Neuronal stem cell (in vitro differentiated cells): ENCODE measurements around the gene IL21R.

Source experiments
- DNase-seq: peaks from one replicate; pipeline ENCODE4 v3.0.0-alpha.2; 2013; ENCODE audit warnings: low spot score
- H2AFZ ChIP-seq: one replicate; pipeline ENCODE4 v1.6.1; 2013; ENCODE audit warnings: mild to moderate bottlenecking, low read length, inconsistent platforms
- H2AK5ac ChIP-seq: 2 replicates; pipeline ENCODE4 v1.6.1; 2013; ENCODE audit warnings: low read depth, mild to moderate bottlenecking, inconsistent platforms, low read length, moderate library complexity, mixed read lengths
- H2BK120ac ChIP-seq: 2 replicates; pipeline ENCODE4 v1.6.1; 2013; ENCODE audit warnings: low read depth, mild to moderate bottlenecking, inconsistent platforms, low read length, moderate library complexity, mixed read lengths
- H2BK12ac ChIP-seq: one replicate; pipeline ENCODE4 v1.6.1; 2013; ENCODE audit warnings: low read length, inconsistent platforms
- H2BK15ac ChIP-seq: 2 replicates; pipeline ENCODE4 v1.6.1; 2013; ENCODE audit warnings: mild to moderate bottlenecking, low read length, inconsistent platforms, mixed read lengths
- H2BK5ac ChIP-seq: one replicate; pipeline ENCODE4 v1.6.1; 2013; ENCODE audit warnings: inconsistent platforms, mild to moderate bottlenecking, low read length, moderate library complexity
- H3K14ac ChIP-seq: one replicate; pipeline ENCODE4 v1.6.1; 2013; ENCODE audit warnings: low read length, inconsistent platforms
- H3K18ac ChIP-seq: 2 replicates; pipeline ENCODE4 v1.6.1; 2013; ENCODE audit warnings: low read length, inconsistent platforms
- H3K23ac ChIP-seq: 2 replicates; pipeline ENCODE4 v1.6.1; 2013; ENCODE audit warnings: low read depth, mild to moderate bottlenecking, mixed read lengths, low read length, inconsistent platforms; ENCODE audit not compliant: poor library complexity
- H3K27ac ChIP-seq: replicated peaks from 3 replicates; pipeline ENCODE4 v1.5.1; 2013; ENCODE audit warnings: low read length, inconsistent platforms
- H3K27me3 ChIP-seq, 3 experiments: 2 replicates each; pipeline ENCODE4 v1.6.1; 2013; ENCODE audit warnings: low read length in 3 of 3, mild to moderate bottlenecking in 2 of 3, inconsistent platforms in 1 of 3, low read depth in 1 of 3, mixed read lengths in 1 of 3, moderate library complexity in 1 of 3; ENCODE audit not compliant: control insufficient read depth in 3 of 3, insufficient read depth in 3 of 3
- H3K36me3 ChIP-seq, 2 donors: replicated peaks in 1 of 2; 2 replicates each; pipeline ENCODE4 v1.6.1; 2013; ENCODE audit warnings: low read length in 2 of 2; ENCODE audit not compliant: control insufficient read depth in 2 of 2, insufficient read depth in 2 of 2
- H3K4ac ChIP-seq: 2 replicates; pipeline ENCODE4 v1.6.1; 2013; ENCODE audit warnings: inconsistent platforms, mild to moderate bottlenecking, low read length, moderate library complexity
- H3K4me1 ChIP-seq, 2 donors: 1 replicate in 1 of 2; 2 replicates in 1 of 2; pipeline ENCODE4 v1.6.1; 2013; ENCODE audit warnings: low read length in 2 of 2, low read depth in 1 of 2; ENCODE audit not compliant: control insufficient read depth in 2 of 2, insufficient read depth in 1 of 2
- H3K4me2 ChIP-seq: one replicate; pipeline ENCODE4 v1.6.1; 2013; ENCODE audit warnings: mild to moderate bottlenecking, low read length, inconsistent platforms; ENCODE audit not compliant: insufficient read depth, poor library complexity, severe bottlenecking
- H3K4me3 ChIP-seq, 2 donors: 2 replicates each; pipeline ENCODE4 v1.5.1; 2013; ENCODE audit warnings: low read length in 2 of 2, mild to moderate bottlenecking in 2 of 2, inconsistent platforms in 1 of 2, moderate library complexity in 1 of 2
- H3K79me1 ChIP-seq: one replicate; pipeline ENCODE4 v1.6.1; 2013; ENCODE audit warnings: low read depth, mild to moderate bottlenecking, inconsistent platforms, low read length, moderate library complexity
- H3K9ac ChIP-seq: one replicate; pipeline ENCODE4 v1.6.1; 2013; ENCODE audit warnings: mild to moderate bottlenecking, low read depth, low read length, inconsistent platforms; ENCODE audit not compliant: poor library complexity
- H3K9me3 ChIP-seq, 2 donors: replicated peaks in 1 of 2; 2 replicates each; pipeline versions ENCODE3 to v1.6.1; 2013; ENCODE audit warnings: low read length in 2 of 2, mild to moderate bottlenecking in 2 of 2, inconsistent platforms in 1 of 2, low read depth in 1 of 2, mixed read lengths in 1 of 2, moderate library complexity in 1 of 2; ENCODE audit not compliant: control insufficient read depth in 2 of 2, insufficient read depth in 1 of 2
- H4K8ac ChIP-seq: one replicate; pipeline ENCODE4 v1.6.1; 2013; ENCODE audit warnings: low read depth, mild to moderate bottlenecking, inconsistent platforms, low read length, moderate library complexity
- H4K91ac ChIP-seq: one replicate; pipeline ENCODE4 v1.6.1; 2013; ENCODE audit warnings: low read length, low read depth, mild to moderate bottlenecking, inconsistent platforms; ENCODE audit not compliant: poor library complexity
- WGBS, 2 donors: extraction: QIAGEN DNeasy Blood & Tissue Kit; methylation state at CpG; one replicate each; pipeline ENCODE4 v1.1.7; 2013; ENCODE audit warnings: missing lambda C conversion rate in 2 of 2, mixed read lengths in 1 of 2; ENCODE audit not compliant: insufficient read length in 2 of 2, insufficient replicate concordance in 1 of 2; ENCODE audit errors: extremely low coverage in 2 of 2; 5-methylcytosine and 5-hydroxymethylcytosine counted together

Gene IL21R

DNA sequence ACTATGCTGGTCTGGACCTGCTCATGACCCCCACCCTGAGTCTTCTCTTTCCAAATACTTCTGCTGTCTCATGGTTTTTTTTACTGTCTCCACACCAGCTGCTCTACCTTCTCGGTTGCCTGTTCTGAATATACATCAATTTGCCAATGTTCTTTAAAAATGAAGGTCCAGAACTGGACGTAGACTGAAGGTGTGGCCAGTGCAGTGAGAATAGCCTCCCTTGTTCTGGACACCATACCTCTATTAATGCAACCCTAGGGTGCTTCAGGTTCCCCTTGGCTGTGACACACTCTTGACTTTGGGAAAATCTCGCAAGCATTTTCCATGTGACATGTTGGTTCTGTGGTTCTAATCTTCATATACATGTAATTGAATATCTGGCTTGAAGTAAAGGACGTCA, 15.3 kb upstream of the IL21R start:
- no peak overlapping the region for H3K27ac ChIP-seq
- no peak overlapping the region for H2BK5ac ChIP-seq
- no peak overlapping the region for H4K8ac ChIP-seq
- no peak overlapping the region for H3K18ac ChIP-seq
- H2AK5ac ChIP-seq = no peak overlapping the region
- H3K9me3 ChIP-seq = no peaks in the 10 kb centered on the region
- no peak overlapping the region for H2BK12ac ChIP-seq
- H3K23ac ChIP-seq = no peak overlapping the region
- no peak overlapping the region for H2BK120ac ChIP-seq
- H2AFZ ChIP-seq = no peak overlapping the region
- no peak overlapping the region for H3K14ac ChIP-seq
- no peak for DNase-seq
- H3K79me1 ChIP-seq = no peaks in the 10 kb centered on the region
- no CpG with 5 or more reads among the region's 4 CpGs for WGBS, 2 donors
- no peak overlapping the region for H4K91ac ChIP-seq
- no peaks in the 10 kb centered on the region for H3K4me1 ChIP-seq
- H3K36me3 ChIP-seq = no peaks in the 10 kb centered on the region
- no peak overlapping the region for H3K4me3 ChIP-seq
- no peak overlapping the region for H3K4ac ChIP-seq
- no peak overlapping the region for H2BK15ac ChIP-seq
- H3K4me2 ChIP-seq = no peak overlapping the region
- H3K9ac ChIP-seq = no peak overlapping the region
- no peaks in the 10 kb centered on the region for H3K27me3 ChIP-seq

DNA sequence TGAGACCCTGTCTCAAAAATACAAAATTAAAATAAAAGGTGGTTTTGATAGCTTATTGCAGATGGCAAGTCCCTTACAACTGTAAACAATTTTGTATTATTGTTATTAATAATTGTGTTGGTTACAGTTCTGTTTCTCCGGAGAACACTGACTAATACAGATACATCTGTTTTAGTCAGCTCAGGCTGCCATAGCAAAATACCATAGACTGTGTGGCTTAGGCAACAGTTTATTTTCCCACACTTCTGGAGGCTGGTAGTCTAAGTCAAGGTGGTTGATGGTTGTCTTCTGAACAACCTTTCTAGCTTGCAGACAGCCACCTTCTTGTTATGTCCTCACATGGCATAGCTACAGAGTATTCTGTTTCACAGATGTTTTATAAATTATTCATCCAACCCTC, 14.2 kb upstream of the IL21R start:
- H3K4me1 ChIP-seq = no peaks in the 10 kb centered on the region
- H3K36me3 ChIP-seq = no peaks in the 10 kb centered on the region
- no peak overlapping the region for H2BK120ac ChIP-seq
- H3K4me2 ChIP-seq = no peak overlapping the region
- no peak overlapping the region for H3K23ac ChIP-seq
- no peak overlapping the region for H2AK5ac ChIP-seq
- no peak overlapping the region for H3K18ac ChIP-seq
- no peak overlapping the region for H2BK15ac ChIP-seq
- no peak overlapping the region for H3K14ac ChIP-seq
- H3K9ac ChIP-seq = no peak overlapping the region
- H2AFZ ChIP-seq = no peak overlapping the region
- H3K27ac ChIP-seq = no peak overlapping the region
- no peak overlapping the region for H2BK5ac ChIP-seq
- DNase-seq = no peak
- no peaks in the 10 kb centered on the region for H3K27me3 ChIP-seq
- no peak overlapping the region for H3K4ac ChIP-seq
- no peaks in the 10 kb centered on the region for H3K9me3 ChIP-seq
- H4K8ac ChIP-seq = no peak overlapping the region
- H3K79me1 ChIP-seq = no peaks in the 10 kb centered on the region
- no CpG with 5 or more reads among the region's 1 CpG for WGBS, 2 donors
- no peak overlapping the region for H2BK12ac ChIP-seq
- no peak overlapping the region for H3K4me3 ChIP-seq
- H4K91ac ChIP-seq = no peak overlapping the region

- WGBS, 2 donors = no CpG with 5 or more reads among the region's 8 CpGs
- no peak for DNase-seq
- Histone ChIP-seq H3K27ac (no peak overlapping the region), H3K27me3 (no peaks in the 10 kb centered on the region), H3K9ac (no peak overlapping the region), H3K4me3 (no peak overlapping the region), H3K14ac (no peak overlapping the region), H2BK12ac (no peak overlapping the region), H3K4me1 (no peaks in the 10 kb centered on the region), H4K8ac (no peak overlapping the region), H3K9me3 (no peaks in the 10 kb centered on the region), H2AFZ (no peak overlapping the region), H2BK120ac (no peak overlapping the region), H3K4ac (no peak overlapping the region), H3K79me1 (no peaks in the 10 kb centered on the region), H2AK5ac (no peak overlapping the region), H2BK5ac (no peak overlapping the region), H3K36me3 (no peaks in the 10 kb centered on the region), H2BK15ac (no peak overlapping the region), H3K4me2 (no peak overlapping the region), H3K23ac (no peak overlapping the region), H4K91ac (no peak overlapping the region), H3K18ac (no peak overlapping the region)
Observed at GRCh38 chr16:27389272-27389961, 12.6 kb upstream of the IL21R start.

DNA sequence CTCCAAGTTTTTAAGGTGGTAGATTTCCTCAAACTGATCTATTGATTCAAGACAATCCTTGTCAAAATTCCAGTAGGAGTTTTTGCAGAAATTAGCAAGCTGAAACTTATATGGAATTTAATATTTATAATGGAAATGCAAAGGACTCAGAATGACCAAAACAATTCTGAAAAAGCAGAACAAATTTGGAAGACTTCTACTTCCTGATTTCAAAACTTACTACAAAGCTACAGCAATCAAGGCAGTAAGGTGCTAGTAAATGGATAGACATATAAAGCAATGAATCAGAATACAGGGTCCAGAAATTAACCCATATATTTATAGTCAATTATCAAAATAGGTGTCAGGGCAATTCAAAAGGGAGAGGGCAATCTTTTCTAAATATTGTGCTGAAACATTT, 11.8 kb upstream of the IL21R start:
- no peaks in the 10 kb centered on the region for H3K9me3 ChIP-seq
- H2BK12ac ChIP-seq = no peak overlapping the region
- no peak overlapping the region for H3K4me3 ChIP-seq
- no peaks in the 10 kb centered on the region for H3K27me3 ChIP-seq
- H4K8ac ChIP-seq = no peak overlapping the region
- no peaks in the 10 kb centered on the region for H3K4me1 ChIP-seq
- no peaks in the 10 kb centered on the region for H3K79me1 ChIP-seq
- H2BK15ac ChIP-seq = no peak overlapping the region
- H3K4ac ChIP-seq = no peak overlapping the region
- H2BK120ac ChIP-seq = no peak overlapping the region
- no peak overlapping the region for H3K27ac ChIP-seq
- H3K9ac ChIP-seq = no peak overlapping the region
- H3K23ac ChIP-seq = no peak overlapping the region
- H3K14ac ChIP-seq = no peak overlapping the region
- no peak overlapping the region for H2BK5ac ChIP-seq
- no peaks in the 10 kb centered on the region for H3K36me3 ChIP-seq
- H2AK5ac ChIP-seq = no peak overlapping the region
- H3K18ac ChIP-seq = no peak overlapping the region
- no peak overlapping the region for H2AFZ ChIP-seq
- H4K91ac ChIP-seq = no peak overlapping the region
- DNase-seq = no peak
- H3K4me2 ChIP-seq = no peak overlapping the region
